NCI-H2081 treated with DMSO at 0.1 percent for 48 hours (cell line): ENCODE measurements around the gene TST.

Experiments
- DNase-seq: peaks from one replicate; lab custom pipeline; 2025; lab: John Stamatoyannopoulos, UW

Gene TST

DNA sequence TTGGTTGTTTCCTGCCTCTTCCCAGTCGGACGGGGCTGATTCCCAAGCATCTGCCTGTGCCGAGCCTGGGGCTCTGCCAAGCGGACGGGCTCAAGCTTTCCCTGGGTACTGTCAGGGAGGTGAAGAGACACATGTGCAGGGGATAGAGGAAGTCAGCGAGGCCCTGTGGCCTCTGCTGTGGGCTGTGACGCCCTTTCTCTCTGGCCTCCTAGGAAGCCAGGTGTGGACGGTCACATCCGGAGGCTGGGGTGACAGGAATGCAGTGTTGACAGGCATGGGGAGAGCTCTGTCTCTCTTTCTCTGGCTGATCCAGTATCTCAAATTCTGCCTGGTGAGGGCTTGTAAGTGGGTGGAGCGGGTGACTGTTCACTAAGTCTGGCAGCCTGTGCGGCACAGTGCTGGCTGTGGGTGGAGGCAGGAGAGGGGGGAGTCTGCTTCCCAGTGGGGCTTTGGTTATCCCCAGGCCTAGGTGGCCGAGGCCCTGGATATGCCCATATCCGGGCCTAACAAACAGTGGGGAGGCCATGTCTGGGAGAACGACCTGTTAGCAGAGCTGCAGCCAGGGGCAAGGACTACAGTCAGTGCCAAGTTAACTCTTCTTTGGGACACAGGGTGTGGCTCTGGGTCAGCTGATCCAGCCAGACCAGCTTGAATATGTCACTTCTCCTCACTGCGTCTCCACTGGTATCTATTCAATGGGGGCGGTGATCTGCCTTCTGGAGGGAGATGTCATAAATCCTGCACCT, 34.2 kb upstream of the TST start:
- no peak for DNase-seq

GRCh38 chr22:37052386-37053309, 33.4 kb upstream of the TST start:
- DNase-seq, result no peak

DNA sequence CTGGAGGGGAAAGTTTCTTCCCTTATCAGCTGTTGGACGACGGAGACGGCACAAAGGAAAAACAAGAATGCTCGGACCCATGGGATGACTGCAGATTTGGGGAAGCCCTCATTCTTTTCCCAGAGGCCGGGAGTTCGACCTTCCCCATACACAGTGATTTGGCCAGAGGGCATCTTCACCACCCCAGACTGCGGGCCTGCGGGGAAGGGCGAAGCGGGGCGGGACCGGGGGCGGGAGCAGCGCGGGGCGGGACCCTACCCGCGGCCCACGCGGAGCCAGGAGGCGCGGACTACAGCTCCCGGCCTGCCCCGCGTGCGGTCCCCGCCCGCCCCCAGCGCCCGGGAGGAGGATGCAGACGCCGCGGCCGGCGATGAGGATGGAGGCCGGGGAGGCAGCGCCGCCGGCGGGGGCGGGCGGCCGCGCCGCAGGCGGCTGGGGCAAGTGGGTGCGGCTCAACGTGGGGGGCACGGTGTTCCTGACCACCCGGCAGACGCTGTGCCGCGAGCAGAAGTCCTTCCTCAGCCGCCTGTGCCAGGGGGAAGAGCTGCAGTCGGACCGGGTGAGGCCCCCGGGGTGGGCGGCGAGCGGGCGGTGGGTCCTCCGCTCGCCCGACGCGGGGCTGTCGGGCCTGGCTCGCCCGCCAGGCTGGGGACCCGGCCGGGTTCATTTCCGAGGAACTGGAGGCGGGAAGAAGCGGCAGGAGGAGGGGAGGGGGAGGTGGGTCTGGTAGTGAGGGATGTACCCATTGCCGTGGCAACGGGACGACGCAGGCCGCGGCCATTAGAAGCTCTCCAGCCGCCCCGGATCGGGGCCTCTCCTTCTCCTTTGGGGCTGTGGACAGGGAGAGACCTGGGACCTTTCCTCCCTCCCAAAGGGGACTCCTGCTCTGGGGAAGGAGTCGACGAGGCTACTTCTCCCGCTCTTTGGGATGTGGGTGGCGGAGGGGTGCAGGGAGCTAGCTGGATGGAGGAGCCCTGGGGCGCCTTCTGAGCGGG, 32.4 kb upstream of the TST start, which contains the start of gene KCTD17:
Gene KCTD17, plus strand, starts transcription at position 352 of the 995 bp plus-strand sequence. Its CDS starts 19 bp downstream, at position 371.
- no peak for DNase-seq

DNA sequence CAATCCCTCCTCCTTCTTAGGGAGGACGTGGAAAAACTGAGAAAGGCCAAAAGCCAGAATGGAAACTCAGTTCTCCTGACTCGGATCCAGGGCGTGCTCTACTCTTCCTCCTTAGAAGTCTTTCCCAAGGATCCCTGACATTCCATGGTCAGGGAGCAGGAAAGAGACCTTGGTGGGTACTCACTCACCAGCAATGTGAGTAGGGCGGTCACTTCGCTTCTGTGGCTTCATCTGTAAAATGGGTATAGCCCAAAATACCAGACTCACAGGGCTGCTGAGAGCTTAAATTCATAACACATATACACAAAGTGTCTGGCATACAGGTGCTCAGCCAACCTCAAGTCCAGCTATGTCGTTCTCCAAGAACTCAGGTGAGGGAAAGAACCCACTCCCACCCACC, 31.7 kb upstream of the TST start:
- no peak for DNase-seq

DNA sequence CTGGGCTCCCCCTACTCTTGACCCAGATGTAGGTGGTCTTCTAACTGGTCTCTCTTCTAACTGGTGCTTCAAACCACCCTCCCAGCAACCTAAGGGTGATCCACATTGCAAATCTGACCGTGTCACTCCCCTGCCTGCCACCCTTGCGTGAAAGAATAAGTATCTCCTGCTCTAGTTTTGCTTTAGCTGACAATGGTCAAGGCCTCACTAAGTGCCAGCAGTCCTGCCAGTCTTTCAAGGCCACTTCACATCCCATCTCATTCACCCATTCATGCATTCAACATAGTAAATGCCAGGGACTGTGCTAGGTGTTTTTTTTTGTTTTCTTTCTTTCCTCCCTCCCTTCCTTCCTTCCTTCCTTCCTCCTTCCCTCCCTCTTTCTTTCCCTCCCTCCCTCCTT, 30.0 kb upstream of the TST start:
- DNase-seq, result no peak

GRCh38 chr22:37048133-37048532, 28.9 kb upstream of the TST start:
- DNase-seq, result no peak

DNA sequence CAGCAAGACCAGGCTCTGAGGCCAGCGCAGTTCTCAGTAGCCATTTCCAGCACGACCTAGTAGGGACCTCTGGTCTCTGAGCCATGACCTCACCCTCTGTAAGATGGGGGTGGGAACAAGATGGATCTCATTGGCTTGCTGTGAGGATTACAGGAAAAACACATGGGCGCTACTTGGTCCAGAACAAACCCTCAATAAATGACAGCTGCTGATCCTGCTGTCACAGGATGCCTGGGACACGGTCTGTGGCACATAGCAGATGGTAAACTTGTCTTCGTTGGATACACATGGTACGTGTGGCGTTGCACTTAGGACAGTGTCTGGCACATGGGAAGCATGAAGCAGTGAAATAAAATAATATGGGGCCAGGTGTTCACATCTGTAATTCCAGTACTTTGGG, 27.8 kb upstream of the TST start:
- no peak for DNase-seq

GRCh38 chr22:37046589-37046988, 27.3 kb upstream of the TST start:
- DNase-seq, result no peak

- no peak for DNase-seq
Measured at GRCh38 chr22:37045958-37046357, 26.7 kb upstream of the TST start.

- no peak for DNase-seq
Measured at GRCh38 chr22:37044634-37045625, 25.7 kb upstream of the TST start.

DNA sequence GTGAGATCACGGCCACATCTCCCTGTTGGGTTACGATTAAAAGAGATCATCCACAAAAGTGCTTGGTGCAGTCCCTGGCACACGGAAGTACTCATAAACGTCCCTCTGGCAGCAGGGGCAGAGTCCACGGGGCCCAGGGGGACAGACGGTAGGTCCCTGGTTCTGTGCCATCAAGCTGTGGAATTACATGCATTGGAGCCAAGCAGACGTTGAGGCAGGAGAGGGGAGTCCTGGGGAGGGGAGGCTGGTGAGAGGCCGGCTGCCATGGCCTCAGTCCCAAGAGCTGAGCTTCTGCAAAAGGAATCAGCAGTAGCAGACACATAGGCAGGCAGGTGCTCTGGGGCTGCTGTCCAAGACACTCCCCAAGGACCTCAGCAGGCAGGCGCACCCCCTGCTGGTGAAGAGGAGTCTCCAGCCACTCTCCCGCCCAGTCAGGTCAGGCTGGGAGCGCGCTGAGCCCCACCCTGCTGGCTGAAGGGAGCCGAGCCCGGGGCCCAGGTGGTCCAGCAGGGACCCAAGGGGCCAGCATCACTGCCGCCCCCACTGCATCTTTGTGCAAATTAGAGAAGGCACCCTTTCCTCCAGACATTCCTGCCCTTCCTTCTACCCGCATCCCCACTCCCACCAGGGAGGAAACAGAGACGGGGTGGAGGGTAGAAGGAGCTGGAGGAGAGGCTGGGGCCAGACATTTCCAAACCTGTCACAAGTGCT, 24.7 kb upstream of the TST start:
- no peak for DNase-seq

- DNase-seq, result no peak
Measured at GRCh38 chr22:37043209-37043827, 24.1 kb upstream of the TST start.

GRCh38 chr22:37039466-37039865, 20.2 kb upstream of the TST start:
- DNase-seq, result no peak

DNA sequence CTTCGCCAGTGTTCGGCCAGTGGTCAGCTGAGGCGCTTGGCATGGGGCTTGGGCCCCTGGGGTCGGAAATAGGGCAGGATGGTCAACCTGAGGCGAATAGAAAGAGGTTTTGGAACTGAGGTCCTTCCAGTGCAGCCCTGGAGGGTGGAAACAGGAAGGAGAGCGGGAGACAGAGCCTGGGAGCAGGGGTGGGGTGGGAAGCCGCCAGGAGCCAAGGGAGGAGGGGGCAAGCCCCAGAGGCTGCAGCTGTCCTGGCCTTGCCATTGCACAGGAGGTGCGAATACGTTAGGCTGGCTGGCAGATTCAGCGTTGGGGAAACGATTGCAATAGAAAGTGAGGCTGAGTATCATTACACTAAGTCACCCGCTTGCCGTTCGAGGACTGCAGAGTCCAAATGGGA, 18.4 kb upstream of the TST start:
- no peak for DNase-seq

DNA sequence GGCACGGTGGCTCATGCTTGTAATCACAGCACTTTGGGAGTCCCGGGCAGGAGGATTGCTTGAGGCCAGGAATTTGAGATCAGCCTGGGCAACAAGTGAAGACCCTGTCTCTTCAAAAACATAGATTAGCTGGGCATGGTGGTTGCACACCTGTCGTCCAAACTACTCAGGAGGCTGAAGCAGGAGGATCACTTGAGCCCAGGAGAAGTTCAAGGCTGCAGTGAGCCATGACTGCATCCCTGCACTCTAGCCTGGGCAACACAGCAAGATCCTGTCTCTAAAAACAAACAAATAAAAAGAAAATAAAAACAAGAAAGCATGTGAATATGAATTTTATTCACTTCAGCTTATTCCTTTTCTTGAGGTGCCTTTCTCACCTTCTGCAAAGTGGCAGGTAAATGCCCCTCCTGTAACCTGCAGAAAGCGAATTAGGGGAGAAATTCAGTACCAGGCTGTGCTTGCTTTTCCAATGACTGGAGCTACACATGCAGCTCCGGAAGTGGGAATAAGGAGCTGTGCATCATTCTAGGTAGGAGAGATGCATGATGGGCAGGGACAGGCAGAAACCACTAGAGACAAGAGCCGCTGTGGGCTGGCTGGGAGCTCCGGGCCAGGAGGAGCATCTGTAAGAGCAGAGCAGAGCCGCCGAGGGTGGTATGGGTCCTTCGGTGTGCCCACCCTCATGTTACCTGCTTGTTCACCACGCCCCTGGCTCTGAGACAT, 17.6 kb upstream of the TST start:
- DNase-seq, result no peak

GRCh38 chr22:37033605-37034430, 14.6 kb upstream of the TST start:
- DNase-seq, result no peak

- no peak for DNase-seq
Measured at GRCh38 chr22:37032535-37033460, 13.6 kb upstream of the TST start.
